Thyroid gland (tissue), 4 donors: ENCODE measurements around the gene GALR2. TPM values are rescaled to one million over a fixed set of nuclear protein-coding genes. Genes with fewer than 3 reads are reported as not detected.

ENCODE experiments used
- DNase-seq, 2 donors: peaks; one replicate each; pipeline ENCODE4 v3.0.0-alpha.2; 2019
- H3K27ac ChIP-seq, 3 donors: fragments of 200-600 bp; sonication (generic); 1 replicate in 2 of 3; 2 replicates in 1 of 3; pipeline ENCODE4 v1.5.1; 2016 to 2019; ENCODE audit warnings: mild to moderate bottlenecking in 1 of 3, moderate library complexity in 1 of 3
- H3K27me3 ChIP-seq: fragments of 200-600 bp; sonication (generic); one replicate; pipeline ENCODE4 v1.5.1; 2019
- H3K36me3 ChIP-seq, 2 donors: fragments of 200-600 bp; sonication (generic); one replicate each; pipeline ENCODE4 v1.5.1; 2016 to 2019
- H3K4me1 ChIP-seq, 2 donors: fragments of 200-600 bp; sonication (generic); one replicate each; pipeline ENCODE4 v1.5.1; 2017 to 2019
- H3K4me3 ChIP-seq, 3 donors: fragments of 200-600 bp; sonication (generic); replicated peaks in 1 of 3; 1 replicate in 2 of 3; 2 replicates in 1 of 3; pipeline ENCODE4 v1.5.1; 2016; ENCODE audit warnings: mild to moderate bottlenecking in 1 of 3
- H3K9me3 ChIP-seq: fragments of 200-600 bp; sonication (generic); one replicate; pipeline ENCODE4 v1.5.1; 2017
- POLR2A ChIP-seq, 2 donors: fragments of 450-650 bp; IDR thresholded peaks; one replicate each; pipeline ENCODE4 v1.6.1; 2017; ENCODE audit warnings: antibody characterized with exemption in 2 of 2, mild to moderate bottlenecking in 2 of 2, moderate library complexity in 1 of 2
- WGBS, 2 donors: methylation state at CpG; one replicate each; pipeline ENCODE4 v1.1.5; 2017; 5-methylcytosine and 5-hydroxymethylcytosine counted together
- intact Hi-C: fragments of 100-400 bp; cut with DNase I; formaldehyde crosslinking; loops from one replicate; pipeline ENCODE4 v1.15.1; 2023
- total RNA-seq, 4 donors: library from RNA; depleted of rRNA; stranded (reverse); fragments of >200 nt; gene quantifications; one replicate each; pipeline ENCODE4 v1.2.3, GENCODE V29; 2016
- TF ChIP-seq, protein P1 (sequence below), 6 experiments: fragments of 200-600 bp in 3 of 6; fragments of 450-650 bp in 3 of 6; sonication (generic) in 3 of 6; IDR thresholded peaks; one replicate each; pipeline ENCODE4 v1.5.1; 2016 to 2019; ENCODE audit warnings: antibody characterized with exemption in 6 of 6, mild to moderate bottlenecking in 2 of 6, inconsistent platforms in 1 of 6, moderate library complexity in 1 of 6

GALR2 gene
- total RNA-seq, 4 donors from 2014 or later: not detected

DNA sequence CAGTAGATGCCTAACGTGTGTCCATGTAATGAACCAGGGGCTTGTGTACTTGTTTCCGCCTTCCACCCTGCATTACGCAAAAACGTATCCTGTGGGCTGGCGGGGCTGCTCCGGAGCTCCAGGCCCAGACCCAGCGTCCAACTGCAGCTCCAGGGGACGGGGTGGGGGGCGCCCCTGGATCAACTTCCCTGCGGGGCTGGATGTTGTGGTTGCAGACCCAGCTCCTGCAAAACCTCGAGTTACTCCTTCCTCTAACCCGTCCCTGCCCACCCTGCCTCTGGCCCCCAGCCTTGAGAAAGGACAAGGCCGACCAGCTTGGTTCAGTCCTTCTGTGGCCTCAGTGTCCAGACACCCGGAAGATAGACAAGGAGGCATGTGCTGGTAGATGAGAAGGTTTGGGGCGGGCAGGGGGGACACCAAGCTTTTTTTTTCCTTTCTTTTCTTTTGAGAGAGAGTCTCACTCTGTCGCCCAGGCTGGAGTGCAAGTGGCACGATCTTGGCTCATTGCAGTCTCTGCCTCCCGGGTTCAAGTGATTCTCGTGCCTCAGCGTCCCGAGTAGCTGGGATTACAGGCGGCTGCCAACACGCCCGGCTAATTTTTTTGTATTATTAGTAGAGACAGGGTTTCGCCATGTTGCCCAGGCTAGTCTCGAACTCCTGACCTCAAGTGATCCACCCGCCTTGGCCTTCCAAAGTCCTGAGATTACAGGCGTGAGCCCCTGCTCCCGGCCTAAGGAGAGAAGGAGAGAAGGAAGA lies 29.7 kb downstream of the GALR2 start:
- 90 to 93% methylated on average over 20 to 26 of the region's 29 CpGs for WGBS, 2 donors
- Histone ChIP-seq H3K27me3 (no peaks in the 10 kb centered on the region), H3K9me3 (no peaks in the 10 kb centered on the region), H3K4me1 (peaks cover 10 to 13% of the 10 kb centered on the region in 2 donors), H3K4me3 (peak overlapping the region; percentile 51 to 75 (median 66)), H3K27ac (peak overlapping the region; percentile 14 to 66 (median 62)), H3K36me3 (peaks cover 20% of the 10 kb centered on the region in 2 donors)
- TF ChIP-seq POLR2A (IDR thresholded peaks at IDR 0.05): no peak
- TF ChIP-seq, protein P1, sequence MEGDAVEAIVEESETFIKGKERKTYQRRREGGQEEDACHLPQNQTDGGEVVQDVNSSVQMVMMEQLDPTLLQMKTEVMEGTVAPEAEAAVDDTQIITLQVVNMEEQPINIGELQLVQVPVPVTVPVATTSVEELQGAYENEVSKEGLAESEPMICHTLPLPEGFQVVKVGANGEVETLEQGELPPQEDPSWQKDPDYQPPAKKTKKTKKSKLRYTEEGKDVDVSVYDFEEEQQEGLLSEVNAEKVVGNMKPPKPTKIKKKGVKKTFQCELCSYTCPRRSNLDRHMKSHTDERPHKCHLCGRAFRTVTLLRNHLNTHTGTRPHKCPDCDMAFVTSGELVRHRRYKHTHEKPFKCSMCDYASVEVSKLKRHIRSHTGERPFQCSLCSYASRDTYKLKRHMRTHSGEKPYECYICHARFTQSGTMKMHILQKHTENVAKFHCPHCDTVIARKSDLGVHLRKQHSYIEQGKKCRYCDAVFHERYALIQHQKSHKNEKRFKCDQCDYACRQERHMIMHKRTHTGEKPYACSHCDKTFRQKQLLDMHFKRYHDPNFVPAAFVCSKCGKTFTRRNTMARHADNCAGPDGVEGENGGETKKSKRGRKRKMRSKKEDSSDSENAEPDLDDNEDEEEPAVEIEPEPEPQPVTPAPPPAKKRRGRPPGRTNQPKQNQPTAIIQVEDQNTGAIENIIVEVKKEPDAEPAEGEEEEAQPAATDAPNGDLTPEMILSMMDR (IDR thresholded peaks at IDR 0.05): no peak
- DNase-seq: no peak
- intact Hi-C loops: no loop called here

GRCh38 chr17:76104896-76105231 lies 30.3 kb downstream of the GALR2 start:
- no peak for DNase-seq
- no peaks in the 10 kb centered on the region for H3K27me3 ChIP-seq
- intact Hi-C loops: no loop called here
- H3K4me1 ChIP-seq: peaks cover 10 to 13% of the 10 kb centered on the region in 2 donors
- WGBS, 2 donors: 70 to 75% methylated on average over 5 of the region's 5 CpGs
- peaks cover 15 to 17% of the 10 kb centered on the region in 2 donors for H3K36me3 ChIP-seq
- H3K4me3 ChIP-seq: no peak overlapping the region
- no peak overlapping the region for H3K27ac ChIP-seq
- TF ChIP-seq, protein P1 (IDR thresholded peaks at IDR 0.05): no peak
- no peak for TF ChIP-seq POLR2A (IDR thresholded peaks at IDR 0.05)
- no peaks in the 10 kb centered on the region for H3K9me3 ChIP-seq

GRCh38 chr17:76106703-76107102 lies 32.1 kb downstream of the GALR2 start:
- Histone ChIP-seq H3K4me3 (no peak overlapping the region), H3K27ac (no peak overlapping the region), H3K9me3 (no peaks in the 10 kb centered on the region), H3K27me3 (no peaks in the 10 kb centered on the region), H3K36me3 (no peaks in the 10 kb centered on the region), H3K4me1 (peaks cover 10 to 13% of the 10 kb centered on the region in 2 donors)
- intact Hi-C loops: no loop called here
- DNase-seq: no peak
- WGBS, 2 donors: 87 to 91% methylated on average over 3 of the region's 3 CpGs
- TF ChIP-seq POLR2A (IDR thresholded peaks at IDR 0.05): no peak
- TF ChIP-seq, protein P1 (IDR thresholded peaks at IDR 0.05): no peak

GRCh38 chr17:76107509-76107908 lies 32.9 kb downstream of the GALR2 start:
- H3K36me3 ChIP-seq: no peaks in the 10 kb centered on the region
- WGBS, 2 donors: 89% methylated on average over 6 of the region's 6 CpGs
- H3K4me3 ChIP-seq: no peak overlapping the region
- H3K27me3 ChIP-seq: no peaks in the 10 kb centered on the region
- no peak for TF ChIP-seq POLR2A (IDR thresholded peaks at IDR 0.05)
- TF ChIP-seq, protein P1 (IDR thresholded peaks at IDR 0.05): no peak
- DNase-seq: no peak
- H3K4me1 ChIP-seq: peaks cover 10 to 11% of the 10 kb centered on the region in 2 donors
- intact Hi-C loops: no loop called here
- H3K27ac ChIP-seq: no peak overlapping the region
- no peaks in the 10 kb centered on the region for H3K9me3 ChIP-seq

DNA sequence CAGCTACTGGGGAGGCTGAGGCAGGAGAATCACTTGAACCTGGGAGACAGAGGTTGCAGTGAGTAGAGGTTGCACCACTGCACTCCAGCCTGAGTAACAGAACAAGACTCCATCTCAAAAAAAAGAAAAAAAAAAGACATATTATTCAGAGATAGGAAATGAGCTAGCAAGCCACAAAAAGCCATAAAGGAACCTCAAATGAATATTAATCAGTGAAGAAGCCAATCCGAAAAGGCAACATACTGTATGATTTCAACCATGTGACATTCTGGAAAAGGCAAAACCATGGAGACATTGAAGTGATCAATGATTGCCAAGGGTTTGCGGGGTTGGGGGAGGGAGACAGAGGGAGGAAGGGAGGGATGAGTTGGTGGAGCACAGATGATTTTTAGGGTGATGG lies 37.4 kb downstream of the GALR2 start:
- 88 to 95% methylated on average over 2 of the region's 2 CpGs for whole genome bisulfite sequencing, 2 donors
- no peak for DNase-seq
- Histone ChIP-seq H3K36me3 (no peaks in the 10 kb centered on the region), H3K4me1 (no peaks in the 10 kb centered on the region), H3K27me3 (no peaks in the 10 kb centered on the region), H3K9me3 (no peaks in the 10 kb centered on the region), H3K27ac (no peak overlapping the region), H3K4me3 (no peak overlapping the region)
- TF ChIP-seq POLR2A (IDR thresholded peaks at IDR 0.05): no peak
- TF ChIP-seq, protein P1 (IDR thresholded peaks at IDR 0.05): no peak
- intact Hi-C loops: no loop called here
